ENCODE measurements around the gene ZBTB11. TPM values are rescaled to one million over a fixed set of nuclear protein-coding genes. Genes with fewer than 3 reads are reported as not detected.

Gene ZBTB11
- total RNA-seq, 1 experiment from 2014 or later: 14.8 TPM

GRCh38 chr3:101725890-101726275 lies 49.0 kb upstream of the ZBTB11 start:
- H3K18ac ChIP-seq (ENCODE audit: insufficient read length, low read depth, low read length): no peak overlapping the region
- no peak overlapping the region for H3K9ac ChIP-seq (ENCODE audit: extremely low read depth, insufficient read length, low read length)
- H3K4me3 Mint-ChIP-seq: peak overlapping the region; percentile 97 to 98
- TF ChIP-seq, protein P1, sequence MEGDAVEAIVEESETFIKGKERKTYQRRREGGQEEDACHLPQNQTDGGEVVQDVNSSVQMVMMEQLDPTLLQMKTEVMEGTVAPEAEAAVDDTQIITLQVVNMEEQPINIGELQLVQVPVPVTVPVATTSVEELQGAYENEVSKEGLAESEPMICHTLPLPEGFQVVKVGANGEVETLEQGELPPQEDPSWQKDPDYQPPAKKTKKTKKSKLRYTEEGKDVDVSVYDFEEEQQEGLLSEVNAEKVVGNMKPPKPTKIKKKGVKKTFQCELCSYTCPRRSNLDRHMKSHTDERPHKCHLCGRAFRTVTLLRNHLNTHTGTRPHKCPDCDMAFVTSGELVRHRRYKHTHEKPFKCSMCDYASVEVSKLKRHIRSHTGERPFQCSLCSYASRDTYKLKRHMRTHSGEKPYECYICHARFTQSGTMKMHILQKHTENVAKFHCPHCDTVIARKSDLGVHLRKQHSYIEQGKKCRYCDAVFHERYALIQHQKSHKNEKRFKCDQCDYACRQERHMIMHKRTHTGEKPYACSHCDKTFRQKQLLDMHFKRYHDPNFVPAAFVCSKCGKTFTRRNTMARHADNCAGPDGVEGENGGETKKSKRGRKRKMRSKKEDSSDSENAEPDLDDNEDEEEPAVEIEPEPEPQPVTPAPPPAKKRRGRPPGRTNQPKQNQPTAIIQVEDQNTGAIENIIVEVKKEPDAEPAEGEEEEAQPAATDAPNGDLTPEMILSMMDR (conservative IDR thresholded peaks at IDR 0.05): no peak
- no peak overlapping the region for H2BK120ac ChIP-seq (ENCODE audit: low read depth, low read length, poor library complexity, severe bottlenecking)
- no peaks in the 10 kb centered on the region for H3K4me1 ChIP-seq (ENCODE audit: insufficient read depth, low read length)
- peaks cover 2 to 36% (median 29%) of the 10 kb centered on the region in 3 experiments; a peak in 6 of 7 replicates for H3K36me3 Mint-ChIP-seq (ENCODE audit: insufficient read depth in 1 of 3, low read depth in 3 of 3)
- no peaks in the 10 kb centered on the region for H3K9me3 ChIP-seq (ENCODE audit: control insufficient read depth, low read depth, low read length)
- H4K20me1 ChIP-seq (ENCODE audit: control insufficient read depth, insufficient read depth, insufficient read length): no peaks in the 10 kb centered on the region
- peaks cover 6% of the 10 kb centered on the region for H3K23me2 ChIP-seq (ENCODE audit: insufficient read length, low read depth, low read length, poor library complexity, severe bottlenecking)
- H3K27me3 ChIP-seq (ENCODE audit: insufficient read depth, low read length): no peaks in the 10 kb centered on the region
- no peaks in the 10 kb centered on the region for H3K79me2 ChIP-seq (ENCODE audit: insufficient read depth, low read length)
- no peak overlapping the region for H3K27ac ChIP-seq (ENCODE audit: insufficient read length, low read depth, low read length)
- peak overlapping the region; percentile 75 for H3K4me2 ChIP-seq (ENCODE audit: insufficient read depth, insufficient read length, low read length)
- peaks cover 15 to 20% of the 10 kb centered on the region in 2 experiments for H3K4me1 Mint-ChIP-seq
- H2BK15ac ChIP-seq (ENCODE audit: low read depth, low read length): no peak overlapping the region
- no peak overlapping the region for H3K23ac ChIP-seq (ENCODE audit: insufficient read length, low read depth, low read length)
- WGBS (ENCODE audit: extremely low coverage, insufficient read length, low lambda C conversion rate): no CpG with 5 or more reads among the region's 3 CpGs
- H3K4ac ChIP-seq (ENCODE audit: low read depth, low read length): no peak overlapping the region
- no peak overlapping the region for H2BK5ac ChIP-seq (ENCODE audit: insufficient read length, low read length)
- no peak overlapping the region for H4K91ac ChIP-seq (ENCODE audit: insufficient read length, low read depth, low read length)
- no peak overlapping the region for H4K5ac ChIP-seq (ENCODE audit: insufficient read length, low read depth, low read length)
- H3T11ph ChIP-seq (ENCODE audit: low read length): no peak overlapping the region
- no peak overlapping the region for H2BK20ac ChIP-seq (ENCODE audit: low read depth, low read length, poor library complexity, severe bottlenecking)
- H3K27ac Mint-ChIP-seq: no peak overlapping the region
- H2AFZ ChIP-seq (ENCODE audit: low read length): no peak overlapping the region
- H4K8ac ChIP-seq (replicated peaks; ENCODE audit: insufficient read length, low read depth, low read length): no peak overlapping the region
- no peak for DNase-seq
- peaks cover 3% of the 10 kb centered on the region for H3K79me1 ChIP-seq (ENCODE audit: insufficient read depth, low read depth, low read length, poor library complexity, severe bottlenecking)
- H2AK5ac ChIP-seq (ENCODE audit: insufficient read length, low read length): no peak overlapping the region
- H3K14ac ChIP-seq (ENCODE audit: insufficient read depth, low read length): no peak overlapping the region
- no peaks in the 10 kb centered on the region for H3K27me3 Mint-ChIP-seq (ENCODE audit: low read depth)
- H2BK12ac ChIP-seq (ENCODE audit: insufficient read length, low read depth, low read length): no peak overlapping the region
- no peak overlapping the region for H3K56ac ChIP-seq (ENCODE audit: insufficient read length, low read depth, low read length)
- H3K9me3 Mint-ChIP-seq: no peaks in the 10 kb centered on the region

Measured in H9 (cell line).